Mucosa of rectum (tissue), 2 donors: ENCODE results near the gene PRKCH.
A peak's percentile ranks its signal among the peaks of the same experiment; 100 is the strongest.

Experiments
- H3K27ac ChIP-seq, 2 donors: one replicate each; pipeline ENCODE4 v1.7.0; 2013; ENCODE audit warnings: inconsistent platforms in 2 of 2, low read depth in 2 of 2, low read length in 2 of 2
- H3K27me3 ChIP-seq, 2 donors: one replicate each; pipeline ENCODE4 v1.7.0; 2013; ENCODE audit warnings: low read length in 2 of 2; ENCODE audit not compliant: control insufficient read depth in 2 of 2, insufficient read depth in 2 of 2
- H3K36me3 ChIP-seq, 2 donors: one replicate each; pipeline ENCODE4 v1.7.0; 2013; ENCODE audit warnings: low read length in 2 of 2; ENCODE audit not compliant: control insufficient read depth in 2 of 2, insufficient read depth in 2 of 2
- H3K4me1 ChIP-seq, 2 donors: one replicate each; pipeline ENCODE4 v1.7.0; 2013; ENCODE audit warnings: low read length in 2 of 2, mild to moderate bottlenecking in 1 of 2; ENCODE audit not compliant: control insufficient read depth in 2 of 2, insufficient read depth in 2 of 2
- H3K4me3 ChIP-seq, 2 donors: one replicate each; pipeline ENCODE4 v1.7.0; 2013; ENCODE audit warnings: low read length in 2 of 2
- H3K9ac ChIP-seq, 2 donors: one replicate each; pipeline ENCODE4 v1.7.0; 2013; ENCODE audit warnings: low read length in 2 of 2, low read depth in 1 of 2, mild to moderate bottlenecking in 1 of 2
- H3K9me3 ChIP-seq, 2 donors: one replicate each; pipeline ENCODE4 v1.7.0; 2013; ENCODE audit warnings: low read length in 2 of 2; ENCODE audit not compliant: control insufficient read depth in 2 of 2
- donor health status: healthy.
- donor health status: Normal muscosa, but diverticular disease.

Gene PRKCH

DNA sequence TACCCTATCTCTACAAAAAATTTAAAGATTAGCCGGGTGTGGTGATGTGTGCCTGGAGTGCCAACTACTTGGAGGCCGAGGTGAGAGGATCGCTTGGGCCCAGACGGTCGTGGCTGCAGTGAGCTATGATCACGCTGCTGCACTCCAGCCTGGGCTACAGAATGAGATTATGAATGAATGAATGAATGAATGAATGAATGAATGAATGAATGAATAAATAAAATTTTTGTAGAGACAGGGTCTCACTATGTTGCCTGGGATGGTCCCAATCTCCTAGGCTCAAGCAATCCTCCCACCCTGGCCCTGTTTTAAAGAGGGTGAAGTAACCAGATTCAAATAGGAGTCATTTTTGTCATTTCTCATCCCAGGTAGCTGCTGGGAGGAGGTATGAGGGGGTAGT lies 197.7 kb downstream of the PRKCH start:
- Histone ChIP-seq H3K27ac (no peak overlapping the region), H3K36me3 (no peaks in the 10 kb centered on the region), H3K9me3 (no peaks in the 10 kb centered on the region), H3K4me1 (peaks cover 10 to 29% of the 10 kb centered on the region in 2 donors), H3K4me3 (no peak overlapping the region), H3K27me3 (no peaks in the 10 kb centered on the region), H3K9ac (no peak overlapping the region)

DNA sequence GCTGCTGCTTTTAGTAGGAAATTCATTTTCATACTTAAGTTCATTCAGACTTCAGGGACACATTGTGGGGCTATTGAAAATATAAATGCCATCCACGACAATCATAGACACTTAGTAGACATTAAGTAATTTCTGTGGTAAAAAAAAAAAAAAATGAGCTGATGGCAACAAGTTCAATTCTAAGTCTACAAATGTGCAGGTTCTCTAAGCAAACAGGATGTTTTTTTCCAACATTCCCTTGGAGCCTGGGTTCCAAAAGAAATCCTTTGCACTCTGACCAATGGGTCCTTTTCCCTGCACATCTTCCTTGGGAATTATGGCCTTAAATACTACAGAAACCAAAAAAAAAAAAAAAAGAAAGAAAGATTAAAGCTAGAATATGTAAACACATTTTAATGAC lies 198.4 kb downstream of the PRKCH start:
- no peaks in the 10 kb centered on the region for H3K9me3 ChIP-seq
- H3K36me3 ChIP-seq = no peaks in the 10 kb centered on the region
- H3K27me3 ChIP-seq = no peaks in the 10 kb centered on the region
- no peak overlapping the region for H3K27ac ChIP-seq
- H3K9ac ChIP-seq = no peak overlapping the region
- peaks cover 10 to 29% of the 10 kb centered on the region in 2 donors for H3K4me1 ChIP-seq
- no peak overlapping the region for H3K4me3 ChIP-seq

DNA sequence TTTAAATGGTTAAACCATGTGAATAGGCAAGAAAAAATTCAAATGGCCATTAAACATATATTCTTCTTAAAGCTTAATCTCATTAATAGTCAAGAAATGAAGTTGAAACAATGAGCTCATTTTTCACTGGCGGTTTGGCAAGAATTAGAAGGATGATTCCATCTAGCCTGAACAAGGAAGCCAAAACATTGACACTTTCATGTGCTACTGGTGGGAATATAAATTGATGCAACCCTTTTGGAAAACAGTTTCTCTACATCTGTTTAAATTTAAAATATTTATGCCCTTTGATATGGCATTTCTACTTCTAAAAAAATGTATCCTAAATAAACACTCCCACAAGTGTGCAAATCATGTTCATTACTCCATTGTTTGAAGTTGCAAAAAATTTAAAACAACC lies 199.2 kb downstream of the PRKCH start:
- H3K4me1 ChIP-seq = peaks cover 14 to 38% of the 10 kb centered on the region in 2 donors
- H3K27ac ChIP-seq = no peak overlapping the region
- H3K36me3 ChIP-seq = no peaks in the 10 kb centered on the region
- no peak overlapping the region for H3K4me3 ChIP-seq
- H3K27me3 ChIP-seq = no peaks in the 10 kb centered on the region
- H3K9me3 ChIP-seq = no peaks in the 10 kb centered on the region
- H3K9ac ChIP-seq = no peak overlapping the region

DNA sequence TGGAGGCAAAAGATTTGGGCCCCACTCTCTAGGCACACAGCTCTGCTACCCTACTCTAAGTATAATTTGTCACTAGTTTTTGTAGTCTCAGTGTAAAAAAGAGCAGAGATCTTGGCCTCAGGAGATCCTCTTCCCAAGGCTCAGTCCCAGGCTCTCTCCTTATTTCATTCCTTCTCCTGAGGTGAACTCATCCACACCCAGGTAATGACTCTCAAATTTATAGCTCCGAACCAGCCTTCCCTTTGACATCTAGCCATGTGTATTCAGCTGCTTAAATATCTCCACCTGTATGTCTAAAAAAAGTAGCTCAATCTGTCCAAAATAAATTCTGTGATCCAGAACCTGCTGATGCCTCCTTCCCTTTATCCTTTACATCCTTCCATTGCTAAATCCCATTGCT lies 200.4 kb downstream of the PRKCH start:
- Histone ChIP-seq H3K4me1 (peaks cover 16 to 49% of the 10 kb centered on the region in 2 donors), H3K9ac (no peak overlapping the region), H3K9me3 (no peaks in the 10 kb centered on the region), H3K4me3 (no peak overlapping the region), H3K27me3 (no peaks in the 10 kb centered on the region), H3K36me3 (no peaks in the 10 kb centered on the region), H3K27ac (peak overlapping the region in 1 of 2 donors; percentile 10)

DNA sequence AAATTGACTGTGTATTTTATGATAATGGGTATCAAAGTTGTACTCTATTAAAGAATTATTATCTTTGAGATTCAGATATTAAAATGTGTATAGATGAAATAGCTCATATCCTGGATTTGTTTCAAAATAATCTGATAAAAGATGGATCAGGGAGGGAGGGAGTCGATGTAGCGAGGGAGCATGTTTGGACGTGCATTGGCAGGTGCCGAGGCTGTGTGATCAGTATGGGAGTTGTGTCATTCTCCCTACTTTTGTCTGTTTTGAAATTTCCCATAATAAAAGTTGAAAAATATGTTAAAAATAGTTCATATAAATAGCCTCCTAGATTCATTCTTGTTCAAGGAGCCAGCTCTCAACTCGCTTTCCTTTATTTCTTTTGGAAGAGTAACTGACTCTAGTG lies 202.4 kb downstream of the PRKCH start:
- Histone ChIP-seq H3K4me3 (no peak overlapping the region), H3K9me3 (no peaks in the 10 kb centered on the region), H3K36me3 (no peaks in the 10 kb centered on the region), H3K27ac (no peak overlapping the region), H3K27me3 (no peaks in the 10 kb centered on the region), H3K9ac (no peak overlapping the region), H3K4me1 (peaks cover 18 to 48% of the 10 kb centered on the region in 2 donors)

DNA sequence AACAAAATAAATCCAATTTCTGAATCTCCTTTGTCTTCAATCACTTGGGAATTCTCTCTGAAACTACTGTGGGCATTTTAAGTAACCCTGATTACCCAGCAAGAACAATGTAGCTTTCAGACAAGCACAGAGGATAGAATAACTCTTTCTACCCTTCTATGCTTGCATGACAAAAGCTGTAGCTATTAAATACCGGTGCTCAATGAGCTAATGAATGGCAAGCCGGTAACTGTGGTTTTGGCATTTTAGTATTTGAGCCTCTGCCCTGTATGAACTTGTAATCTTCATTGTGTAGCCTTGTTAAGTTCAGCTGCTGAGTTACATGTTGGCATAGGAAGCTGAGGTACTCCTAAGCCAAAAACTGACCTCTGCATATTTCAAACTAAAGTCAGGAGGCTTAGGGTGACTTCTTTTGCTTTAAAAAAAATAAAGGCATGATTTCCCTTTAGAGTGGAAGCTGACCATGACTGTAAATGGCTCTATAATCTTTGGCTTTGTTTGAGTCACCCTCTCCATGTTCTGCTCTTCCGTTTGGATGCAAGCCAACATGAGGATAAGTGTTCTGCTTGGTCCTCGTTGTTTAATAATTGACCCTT lies 202.9 kb downstream of the PRKCH start:
- Histone ChIP-seq H3K27ac (no peak overlapping the region), H3K36me3 (no peaks in the 10 kb centered on the region), H3K4me1 (peaks cover 18 to 48% of the 10 kb centered on the region in 2 donors), H3K4me3 (no peak overlapping the region), H3K9me3 (no peaks in the 10 kb centered on the region), H3K27me3 (no peaks in the 10 kb centered on the region), H3K9ac (no peak overlapping the region)

DNA sequence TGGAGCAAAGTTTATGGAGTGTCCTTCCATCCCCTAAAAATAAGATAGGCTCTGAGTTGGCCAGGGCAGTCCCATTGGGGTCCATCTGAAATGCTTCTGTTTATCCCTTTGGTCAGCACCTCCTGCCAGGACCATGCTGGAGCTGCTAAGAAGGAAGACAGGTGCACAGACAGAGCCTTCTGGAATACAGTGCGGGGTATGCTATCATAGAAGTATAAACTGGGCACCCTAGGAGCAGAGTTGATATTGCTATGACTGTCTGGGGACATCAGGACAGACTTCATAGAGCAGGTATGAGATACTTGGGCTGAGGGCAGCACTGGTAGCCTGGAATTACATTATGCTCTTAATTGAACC lies 203.5 kb downstream of the PRKCH start:
- Histone ChIP-seq H3K36me3 (no peaks in the 10 kb centered on the region), H3K9me3 (no peaks in the 10 kb centered on the region), H3K27ac (peak overlapping the region in 1 of 2 donors; percentile 17), H3K9ac (no peak overlapping the region), H3K27me3 (no peaks in the 10 kb centered on the region), H3K4me3 (no peak overlapping the region), H3K4me1 (peaks cover 18 to 48% of the 10 kb centered on the region in 2 donors)

DNA sequence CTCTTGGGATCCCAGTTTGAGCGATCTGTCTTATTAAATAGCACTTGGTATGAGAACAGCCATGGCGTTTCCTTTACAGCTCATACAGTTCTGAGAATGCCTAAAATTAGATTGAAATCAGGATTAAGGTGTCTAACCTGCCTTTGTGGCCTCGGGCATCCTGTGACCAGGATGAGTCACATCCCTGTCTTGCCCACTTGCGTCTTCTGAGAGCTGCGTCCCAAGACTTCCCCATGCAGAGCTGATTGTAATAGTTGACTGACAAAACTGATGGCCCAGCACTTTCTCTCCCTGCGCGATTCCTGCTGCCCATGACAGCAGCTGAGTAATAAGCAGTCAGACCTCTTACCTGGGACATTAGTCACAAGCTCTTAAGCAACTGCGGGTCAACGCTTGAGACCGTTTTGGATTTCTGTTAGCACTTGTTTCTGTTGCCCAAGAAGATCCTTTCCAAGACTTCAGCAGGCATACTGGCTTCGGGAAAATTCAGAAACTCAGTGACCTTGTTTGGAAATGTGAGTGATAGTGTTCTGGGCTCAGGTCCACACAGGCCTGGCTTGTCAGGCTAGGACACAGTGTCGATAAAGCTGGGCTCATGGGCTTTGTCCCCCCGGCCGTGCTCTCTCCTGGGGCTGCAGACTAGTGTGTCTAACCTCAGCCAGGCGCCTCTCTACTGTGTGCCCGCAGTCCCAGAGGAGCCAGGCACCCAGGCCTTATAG lies 204.1 kb downstream of the PRKCH start:
- Histone ChIP-seq H3K36me3 (no peaks in the 10 kb centered on the region), H3K9me3 (no peaks in the 10 kb centered on the region), H3K4me1 (peaks cover 18 to 50% of the 10 kb centered on the region in 2 donors), H3K9ac (peak overlapping the region in 1 of 2 donors; percentile 5), H3K4me3 (no peak overlapping the region), H3K27me3 (no peaks in the 10 kb centered on the region), H3K27ac (peak overlapping the region in 1 of 2 donors; percentile 17)

DNA sequence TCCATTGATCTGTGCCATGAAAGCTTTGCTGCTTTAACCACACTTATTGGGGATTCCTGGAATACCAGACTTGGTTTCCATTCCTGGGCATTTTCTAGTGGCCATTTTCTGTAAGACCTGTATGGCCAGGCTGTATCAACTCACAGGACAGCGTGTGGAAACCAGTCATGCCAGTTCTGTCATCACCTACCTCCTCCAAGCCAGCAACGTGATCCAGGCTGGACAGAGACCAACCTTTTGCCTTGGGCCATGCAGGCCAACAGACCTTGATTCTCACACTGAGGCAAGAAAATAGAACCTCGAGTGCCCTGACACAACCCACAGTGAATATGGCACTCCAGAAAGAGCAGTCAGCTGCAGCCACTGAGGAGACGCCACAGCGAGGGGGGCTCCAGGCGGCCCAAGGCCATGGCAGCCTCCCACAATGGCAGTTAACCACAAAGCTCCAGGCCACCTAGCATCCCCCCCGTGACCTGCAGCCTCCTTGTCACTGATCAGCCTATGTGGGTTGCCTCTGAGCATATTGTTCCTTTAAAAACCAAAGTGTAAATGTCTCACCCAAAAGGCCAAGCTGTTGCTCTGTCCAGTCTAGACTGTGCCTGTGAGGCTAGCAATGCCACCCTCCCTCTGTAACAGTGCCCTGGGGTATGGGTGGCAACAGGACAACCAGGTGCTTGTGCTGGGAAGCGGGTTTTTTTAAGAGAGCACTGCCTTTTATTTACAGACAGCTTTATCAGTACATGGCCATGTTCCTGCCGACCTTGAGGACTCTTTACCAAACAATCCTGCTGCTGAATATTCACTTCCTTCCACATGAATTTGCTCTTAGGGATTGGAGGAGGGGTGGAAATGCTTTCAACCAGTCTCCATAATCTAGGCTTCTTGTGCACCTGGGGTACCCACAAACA lies 205.3 kb downstream of the PRKCH start:
- Histone ChIP-seq H3K9ac (no peak overlapping the region), H3K36me3 (no peaks in the 10 kb centered on the region), H3K9me3 (no peaks in the 10 kb centered on the region), H3K4me1 (peaks cover 28 to 60% of the 10 kb centered on the region in 2 donors), H3K27me3 (no peaks in the 10 kb centered on the region), H3K4me3 (no peak overlapping the region), H3K27ac (peak overlapping the region; percentile 54 to 66)
